GM12878 (cell line): Measurements from ENCODE around the gene C14orf119. TPM values are rescaled to one million over a fixed set of nuclear protein-coding genes. Genes with fewer than 3 reads are reported as not detected.

Experiments
- ATAC-seq: fragments of 200-7000 bp; cut with Tn5 transposase; 3 replicates; pipeline ENCODE4 v1.9.1; 2020; ENCODE audit warnings: mild to moderate bottlenecking, moderate library complexity
- BruUV-seq: library from RNA; stranded (reverse); fragments of 400-500 nt; replicated peaks from 2 replicates; lab custom pipeline; 2021; lab: Mats Ljungman, UMichigan
- CTCF ChIA-PET: fragments of 300-600 bp; sonication (Branson Sonifier 250); formaldehyde crosslinking; extraction: SDS; loops from one replicate; lab custom pipeline; 2021; ENCODE audit warnings: inconsistent platforms; lab: Yijun Ruan, JAX
- POLR2A ChIA-PET: fragments of 350-600 bp; formaldehyde crosslinking; extraction: SDS; loops from one replicate; lab custom pipeline; 2021; ENCODE audit warnings: inconsistent platforms; lab: Charles Lee
- RAD21 ChIA-PET: fragments of 300-600 bp; sonication (Branson Sonifier 250); formaldehyde crosslinking; loops from one replicate; lab custom pipeline; 2023; ENCODE audit warnings: antibody characterized with exemption; ENCODE audit not compliant: unreplicated experiment; lab: Charles Lee
- SMC1A ChIA-PET: fragments of 300-600 bp; sonication (Branson Sonifier 250); formaldehyde crosslinking; loops from one replicate; lab custom pipeline; 2023; ENCODE audit not compliant: unreplicated experiment, uncharacterized antibody; lab: Charles Lee
- DNase-seq: peaks from one replicate; pipeline ENCODE4 v3.0.0-alpha.2; 2011; ENCODE audit warnings: low read depth, low spot score
- FAIRE-seq: peaks from 3 replicates; lab custom pipeline; 2011; peaks lifted over from hg19 to GRCh38; lab: Jason Lieb, UNC
- H2AFZ ChIP-seq: 2 replicates; pipeline ENCODE4 v1.6.0; 2011; ENCODE audit warnings: low read depth, low read length, control low read depth; ENCODE audit not compliant: control insufficient read depth
- H3K27ac ChIP-seq: 2 replicates; pipeline ENCODE4 v1.5.1; 2011; ENCODE audit warnings: control low read depth; ENCODE audit not compliant: control insufficient read depth, insufficient read depth
- H3K27me3 ChIP-seq, 2 experiments: replicated peaks in 1 of 2; 2 replicates each; pipeline versions ENCODE4 v1.6.0 to v1.6.1; 2011; ENCODE audit warnings: low read length in 1 of 2; ENCODE audit not compliant: control insufficient read depth in 2 of 2, insufficient read depth in 2 of 2
- H3K36me3 ChIP-seq, 2 experiments: 2 replicates each; pipeline ENCODE4 v1.5.1; 2011; ENCODE audit warnings: low read length in 1 of 2; ENCODE audit not compliant: control insufficient read depth in 2 of 2, insufficient read depth in 2 of 2
- H3K4me1 ChIP-seq: 2 replicates; pipeline ENCODE4 v1.6.1; 2011; ENCODE audit warnings: mild to moderate bottlenecking, low read length, moderate library complexity, mixed read lengths; ENCODE audit not compliant: control insufficient read depth, insufficient read depth
- H3K4me2 ChIP-seq: 2 replicates; pipeline ENCODE4 v1.6.0; 2011; ENCODE audit warnings: control low read depth; ENCODE audit not compliant: control insufficient read depth, insufficient read depth
- H3K4me3 ChIP-seq: fragments of 200-600 bp; sonication (generic); 2 replicates; pipeline ENCODE4 v1.5.1; 2016
- H3K79me2 ChIP-seq: 2 replicates; pipeline ENCODE4 v1.6.0; 2011; ENCODE audit warnings: low read length; ENCODE audit not compliant: control insufficient read depth, insufficient read depth
- H3K9ac ChIP-seq: 2 replicates; pipeline ENCODE4 v1.8.0; 2011; ENCODE audit warnings: low read length, control low read depth, mixed read lengths; ENCODE audit not compliant: control insufficient read depth, insufficient read depth
- H3K9me3 ChIP-seq: replicated peaks from 3 replicates; pipeline ENCODE4 v1.5.1; 2011; ENCODE audit warnings: mild to moderate bottlenecking, low read length; ENCODE audit not compliant: control insufficient read depth, insufficient read depth
- H4K20me1 ChIP-seq: 2 replicates; pipeline ENCODE4 v1.6.0; 2011; ENCODE audit not compliant: control insufficient read depth, insufficient read depth
- EP300 ChIP-seq, 2 experiments: fragments of 150-350 bp in 1 of 2; IDR thresholded peaks; 2 replicates each; pipeline ENCODE4 v1.6.1; 2011 to 2012; ENCODE audit warnings: low read depth in 2 of 2, low read length in 2 of 2, borderline replicate concordance in 1 of 2, improper control_type of control experiment in 1 of 2, inconsistent platforms in 1 of 2; ENCODE audit not compliant: control insufficient read depth in 1 of 2
- ETV6 ChIP-seq, 2 experiments: fragments of 450-650 bp in 1 of 2; IDR thresholded peaks in 1 of 2; conservative IDR thresholded peaks in 1 of 2; 2 replicates each; pipeline ENCODE4 v1.6.1; 2014; ENCODE audit warnings: antibody characterized with exemption in 1 of 2, borderline replicate concordance in 1 of 2, low read depth in 1 of 2, mild to moderate bottlenecking in 1 of 2, moderate library complexity in 1 of 2
- MTA2 ChIP-seq: fragments of 450-650 bp; IDR thresholded peaks from 2 replicates; pipeline ENCODE4 v1.6.1; 2016; ENCODE audit warnings: low read depth, mild to moderate bottlenecking, moderate library complexity
- MXI1 ChIP-seq: fragments of 150-350 bp; IDR thresholded peaks from 2 replicates; pipeline ENCODE4 v1.6.1; 2011; ENCODE audit warnings: low read depth, mild to moderate bottlenecking, inconsistent platforms, low read length, improper control_type of control experiment
- PBX3 ChIP-seq: IDR thresholded peaks from 2 replicates; pipeline ENCODE4 v1.6.1; 2011; ENCODE audit warnings: mild to moderate bottlenecking, low read depth, low read length, moderate library complexity; ENCODE audit not compliant: insufficient replicate concordance
- POU2F2 ChIP-seq: IDR thresholded peaks from 3 replicates; pipeline ENCODE4 v1.6.1; 2011; ENCODE audit warnings: low read depth, mild to moderate bottlenecking, low read length, borderline replicate concordance
- WGBS: methylation state at CpG from one replicate; pipeline ENCODE4 v1.1.6; 2016; ENCODE audit warnings: low lambda C conversion rate; ENCODE audit not compliant: insufficient replicate concordance, insufficient coverage; ENCODE audit errors: missing lambda C conversion rate; 5-methylcytosine and 5-hydroxymethylcytosine counted together
- in situ Hi-C: fragments of 300-500 bp; cut with MboI; formaldehyde crosslinking; loops from 9 replicates; pipeline ENCODE4 v1.14.3; 2018; ENCODE audit warnings: mixed read lengths
- intact Hi-C: fragments of 100-400 bp; cut with micrococcal nuclease; formaldehyde crosslinking; loops from one replicate; pipeline ENCODE4 v1.14.2; 2022; ENCODE audit not compliant: unreplicated experiment
- polyA plus RNA-seq, 11 experiments: library from polyadenylated mRNA; depleted of rRNA in 4 of 11; unstranded in 6 of 11; stranded (reverse) in 5 of 11; fragments of >200 nt; fragmentation: Nextera tagmentation in 4 of 11; fragmentation: Illumina TruSeq in 1 of 11; extraction: Ambion mirVana in 4 of 11; extraction: Trizol in 1 of 11; gene quantifications; 1 replicate in 1 of 11; 2 replicates in 10 of 11; pipeline versions ENCODE4 v1.2.1 to v1.2.3, GENCODE V29; 2011 to 2016; ENCODE audit warnings: inconsistent platforms in 2 of 11, missing spikeins in 2 of 11, low read depth in 1 of 11
- total RNA-seq, 4 experiments: library from RNA; depleted of rRNA in 3 of 4; stranded (reverse); fragments of >200 nt in 3 of 4; fragmentation: Illumina TruSeq in 1 of 4; extraction: Trizol in 1 of 4; gene quantifications; 2 replicates each; pipeline versions ENCODE4 v1.2.1 to v1.2.3, GENCODE V29; 2013 to 2021

The C14orf119 gene
- total and polyA plus RNA-seq, 10 of the 15 experiments (the other 5 are each of a cell fraction or from before 2014, with no cell fraction given) = 32.3 to 228 (median 57.6) TPM

GRCh38 chr14:23126548-23127278, 31.4 kb downstream of the C14orf119 start:
- no peaks in the 10 kb centered on the region for H3K36me3 ChIP-seq
- H3K79me2 ChIP-seq = no peaks in the 10 kb centered on the region
- H3K27me3 ChIP-seq = no peaks in the 10 kb centered on the region; a peak in 3 of 4 replicates
- H3K9me3 ChIP-seq = no peaks in the 10 kb centered on the region
- ChIA-PET RAD21 (no interaction called here), SMC1A (interaction anchor here (1.0 kb wide), 1 partner anchor 254 kb away, joined by 3 read pairs; no protein-coding TSS in a partner anchor), CTCF (no interaction called here), POLR2A (no interaction called here)
- in situ Hi-C loops (loop anchor here (10.0 kb wide), 1 partner anchor 58 kb away; the partner anchor contains the start of gene SLC7A8), intact Hi-C loops (no loop called here)
- no TSS peak for BruUV-seq
- H3K4me2 ChIP-seq = no peak overlapping the region
- H3K9ac ChIP-seq = no peak overlapping the region
- no peak for DNase-seq
- no peak for FAIRE-seq
- no peaks in the 10 kb centered on the region for H4K20me1 ChIP-seq
- no peak overlapping the region for H2AFZ ChIP-seq
- H3K4me3 ChIP-seq = no peak overlapping the region
- no peak for TF ChIP-seq MXI1
- no peak for TF ChIP-seq ETV6 (conservative IDR thresholded peaks at IDR 0.05 in 1 of 2, IDR thresholded peaks at IDR 0.05 in 1 of 2; ENCODE audit: borderline replicate concordance in 1 of 2, low read depth in 1 of 2)
- no peak for TF ChIP-seq MTA2
- TF ChIP-seq PBX3 = no peak
- no peak for TF ChIP-seq POU2F2
- no peak for TF ChIP-seq EP300 (IDR thresholded peaks at IDR 0.05; ENCODE audit: borderline replicate concordance in 1 of 2, control insufficient read depth in 1 of 2, low read depth in 2 of 2, low read length in 2 of 2)
- ATAC-seq = no peak
- H3K27ac ChIP-seq = no peak overlapping the region
- no peaks in the 10 kb centered on the region for H3K4me1 ChIP-seq
- WGBS = 24% methylated on average over 8 of the region's 8 CpGs
